ENCODE measurements around the gene KRTAP19-8.

DNA sequence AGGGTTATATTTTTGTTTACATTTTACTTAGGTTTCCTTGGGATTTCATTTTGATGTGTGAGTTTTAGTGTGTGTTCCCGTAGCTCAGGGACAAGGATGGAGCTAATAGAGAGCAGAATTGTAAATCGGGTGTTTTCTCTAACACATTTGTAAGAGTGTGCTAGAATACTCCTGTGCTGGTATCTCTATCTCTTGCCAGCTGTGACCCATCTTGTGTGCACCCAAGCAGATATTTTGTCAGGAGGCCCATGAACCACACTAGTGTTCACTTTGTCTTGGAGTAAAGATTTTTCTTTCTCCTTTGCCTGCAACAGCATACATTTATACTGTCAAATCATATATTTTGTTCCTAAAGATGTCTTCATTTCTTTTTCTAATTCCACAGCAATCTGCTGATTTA, 23.4 kb downstream of the KRTAP19-8 start:
- TF ChIP-seq, protein P1, sequence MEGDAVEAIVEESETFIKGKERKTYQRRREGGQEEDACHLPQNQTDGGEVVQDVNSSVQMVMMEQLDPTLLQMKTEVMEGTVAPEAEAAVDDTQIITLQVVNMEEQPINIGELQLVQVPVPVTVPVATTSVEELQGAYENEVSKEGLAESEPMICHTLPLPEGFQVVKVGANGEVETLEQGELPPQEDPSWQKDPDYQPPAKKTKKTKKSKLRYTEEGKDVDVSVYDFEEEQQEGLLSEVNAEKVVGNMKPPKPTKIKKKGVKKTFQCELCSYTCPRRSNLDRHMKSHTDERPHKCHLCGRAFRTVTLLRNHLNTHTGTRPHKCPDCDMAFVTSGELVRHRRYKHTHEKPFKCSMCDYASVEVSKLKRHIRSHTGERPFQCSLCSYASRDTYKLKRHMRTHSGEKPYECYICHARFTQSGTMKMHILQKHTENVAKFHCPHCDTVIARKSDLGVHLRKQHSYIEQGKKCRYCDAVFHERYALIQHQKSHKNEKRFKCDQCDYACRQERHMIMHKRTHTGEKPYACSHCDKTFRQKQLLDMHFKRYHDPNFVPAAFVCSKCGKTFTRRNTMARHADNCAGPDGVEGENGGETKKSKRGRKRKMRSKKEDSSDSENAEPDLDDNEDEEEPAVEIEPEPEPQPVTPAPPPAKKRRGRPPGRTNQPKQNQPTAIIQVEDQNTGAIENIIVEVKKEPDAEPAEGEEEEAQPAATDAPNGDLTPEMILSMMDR (optimal IDR thresholded peaks at IDR 0.05 in 1 of 3, IDR thresholded peaks at IDR 0.05 in 1 of 3, conservative IDR thresholded peaks at IDR 0.05 in 1 of 3; ENCODE audit: extremely low read depth in 1 of 3, insufficient read depth in 2 of 3, low read length in 3 of 3) = no peak
- no peak for TF ChIP-seq EZH2 (IDR thresholded peaks at IDR 0.05; ENCODE audit: low read length)
